Measurements from ENCODE around the gene DDX23.

DNA sequence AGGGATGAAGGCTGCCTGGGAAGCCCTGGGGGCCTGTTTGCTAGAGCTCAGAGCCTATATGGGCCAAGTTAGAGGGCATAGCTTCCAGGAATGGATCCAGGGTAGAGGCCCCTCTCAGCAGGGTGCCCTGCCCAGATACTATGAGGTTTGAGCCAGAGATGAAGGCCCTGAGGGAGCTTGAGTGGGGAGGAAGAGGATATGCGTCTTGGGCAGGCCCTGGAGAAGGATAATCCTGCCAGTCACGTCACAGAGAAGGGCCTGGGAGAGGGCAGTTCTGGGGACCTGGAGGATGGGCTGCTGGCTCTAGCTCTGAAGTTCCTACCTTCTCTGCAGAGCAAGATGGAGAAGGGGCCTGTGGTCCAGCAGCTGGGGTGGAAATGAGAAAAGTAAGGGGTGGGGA is 39.6 kb downstream of the DDX23 start:
- TF ChIP-seq CTCF (IDR thresholded peaks at IDR 0.05; ENCODE audit: insufficient read depth, low read length, poor library complexity, severe bottlenecking) (no peak), EZH2phosphoT487 (conservative IDR thresholded peaks at IDR 0.05; ENCODE audit: low read length) (no peak)

Measured in SU-DHL-6 (cell line).